Panc1 (cell line): ENCODE measurements around the gene HSD17B14. TPM values are rescaled to one million over a fixed set of nuclear protein-coding genes. Genes with fewer than 3 reads are reported as not detected.

Experiments used
- ATAC-seq: fragments of 200-7000 bp; cut with Tn5 transposase; 2 replicates; pipeline ENCODE4 v1.9.1; 2020; ENCODE audit warnings: mild to moderate bottlenecking, moderate library complexity
- BruUV-seq: library from RNA; stranded (reverse); fragments of 400-500 nt; replicated peaks from 2 replicates; lab custom pipeline; 2021; lab: Mats Ljungman, UMichigan
- CTCF ChIA-PET: fragments of 300-600 bp; sonication (Branson Sonifier 250); formaldehyde crosslinking; loops from one replicate; lab custom pipeline; 2022; ENCODE audit warnings: antibody characterized with exemption; lab: Charles Lee
- POLR2A ChIA-PET: fragments of 300-600 bp; sonication (Branson Sonifier 250); formaldehyde crosslinking; loops from one replicate; lab custom pipeline; 2022; ENCODE audit warnings: antibody characterized with exemption; lab: Charles Lee
- DNase-seq: peaks from one replicate; pipeline ENCODE4 v3.0.0-alpha.2; 2010; ENCODE audit warnings: low read depth, low spot score
- H3K27ac ChIP-seq: 2 replicates; pipeline ENCODE4 v1.5.1; 2011; ENCODE audit warnings: mild to moderate bottlenecking, low read length, inconsistent platforms
- H3K27me3 ChIP-seq: fragments of 200-500 bp; sonication (Bioruptor generic); 2 replicates; pipeline ENCODE4 v1.6.0; 2014; ENCODE audit warnings: low read length, inconsistent platforms; ENCODE audit not compliant: control insufficient read depth, insufficient read depth
- H3K36me3 ChIP-seq: fragments of 200-500 bp; sonication (Bioruptor generic); 2 replicates; pipeline ENCODE4 v1.5.1; 2014; ENCODE audit warnings: inconsistent platforms, mild to moderate bottlenecking, low read length, moderate library complexity; ENCODE audit not compliant: control insufficient read depth, insufficient read depth
- H3K4me1 ChIP-seq: 2 replicates; pipeline ENCODE4 v1.5.1; 2011; ENCODE audit warnings: inconsistent platforms, mild to moderate bottlenecking, low read length, moderate library complexity; ENCODE audit not compliant: control insufficient read depth, insufficient read depth
- H3K4me3 ChIP-seq, 2 experiments: 2 replicates each; pipeline ENCODE4 v1.5.1; 2011 to 2012; ENCODE audit warnings: low read depth in 2 of 2, low read length in 2 of 2, mild to moderate bottlenecking in 2 of 2, inconsistent platforms in 1 of 2, moderate library complexity in 1 of 2
- H3K9me3 ChIP-seq: fragments of 200-500 bp; sonication (Bioruptor generic); 2 replicates; pipeline ENCODE4 v1.5.1; 2014; ENCODE audit warnings: low read depth, mild to moderate bottlenecking, inconsistent platforms, low read length, moderate library complexity; ENCODE audit not compliant: control insufficient read depth, insufficient read depth
- POLR2AphosphoS5 ChIP-seq: IDR thresholded peaks from 2 replicates; pipeline ENCODE4 v1.6.1; 2012; ENCODE audit warnings: mild to moderate bottlenecking, low read depth, low read length, moderate library complexity
- SIN3A ChIP-seq: IDR thresholded peaks from 2 replicates; pipeline ENCODE4 v1.6.1; 2012; ENCODE audit warnings: low read depth, mild to moderate bottlenecking, low read length, moderate library complexity, borderline replicate concordance; ENCODE audit not compliant: insufficient read depth
- TCF7L2 ChIP-seq: IDR thresholded peaks from 2 replicates; pipeline ENCODE4 v1.6.1; 2011; ENCODE audit warnings: mild to moderate bottlenecking, low read depth, low read length, inconsistent platforms
- in situ Hi-C: cut with HindIII; loops from 2 replicates; pipeline ENCODE4 v1.10.0; 2016; ENCODE audit warnings: low sequenced_read_pairs, low pct_unique_long_range_greater_than_20kb
- intact Hi-C: fragments of 100-400 bp; cut with micrococcal nuclease; formaldehyde crosslinking; loops from one replicate; pipeline ENCODE4 v1.10.0; 2022; ENCODE audit not compliant: unreplicated experiment
- total RNA-seq: library from RNA; stranded (reverse); gene quantifications from one replicate; pipeline ENCODE4 v1.2.1, GENCODE V29; 2021; ENCODE audit not compliant: unreplicated experiment
- TF ChIP-seq, protein P1 (sequence below), 2 experiments: IDR thresholded peaks; 2 replicates each; pipeline ENCODE4 v1.6.1; 2011 to 2012; ENCODE audit warnings: low read depth in 2 of 2, control low read depth in 1 of 2, low read length in 1 of 2, mild to moderate bottlenecking in 1 of 2, moderate library complexity in 1 of 2; ENCODE audit not compliant: insufficient read depth in 1 of 2
- TF ChIP-seq, protein P2 (sequence below): fragments of 450-650 bp; IDR thresholded peaks from 2 replicates; pipeline ENCODE4 v1.5.1; 2017; ENCODE audit warnings: mild to moderate bottlenecking

HSD17B14 gene
- total RNA-seq, 1 experiment from 2014 or later = 20.8 TPM

DNA sequence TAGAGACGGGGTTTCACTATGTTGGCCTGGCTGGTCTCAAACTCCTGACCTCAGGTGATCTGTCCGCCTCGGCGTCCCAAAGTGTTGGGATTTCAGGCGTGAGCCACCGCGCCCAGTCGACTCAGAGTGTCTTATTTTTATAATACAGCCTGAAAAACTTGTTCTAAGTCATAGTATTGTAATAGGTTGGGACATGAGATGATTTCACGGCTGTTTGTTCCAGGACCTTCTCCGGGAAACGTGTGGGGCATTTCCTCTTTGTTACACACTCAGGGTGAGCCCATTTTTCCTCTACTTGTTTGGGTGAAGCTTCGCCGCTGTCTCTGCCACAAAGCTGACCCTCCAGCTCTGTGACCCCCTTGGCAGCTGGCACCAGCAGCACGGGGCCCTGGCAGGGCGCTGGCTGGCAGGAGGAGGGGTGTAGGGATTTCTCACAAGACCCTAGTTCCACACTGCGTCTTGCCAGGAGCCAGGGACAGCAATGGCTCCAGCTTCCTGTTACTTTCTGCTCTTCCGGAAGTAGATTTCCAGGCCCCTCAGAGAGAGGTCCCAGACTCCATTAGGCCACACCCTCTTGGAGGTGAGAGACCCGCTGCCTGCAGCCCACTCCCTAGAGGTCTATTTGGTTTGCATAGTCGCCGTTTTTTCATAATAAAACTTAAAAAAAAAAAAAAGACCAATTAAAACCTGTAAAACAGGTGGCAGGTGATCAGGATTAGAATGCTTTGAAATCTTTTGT, 65.4 kb downstream of the HSD17B14 start:
- TF ChIP-seq POLR2AphosphoS5 = no peak
- TF ChIP-seq, protein P1, sequence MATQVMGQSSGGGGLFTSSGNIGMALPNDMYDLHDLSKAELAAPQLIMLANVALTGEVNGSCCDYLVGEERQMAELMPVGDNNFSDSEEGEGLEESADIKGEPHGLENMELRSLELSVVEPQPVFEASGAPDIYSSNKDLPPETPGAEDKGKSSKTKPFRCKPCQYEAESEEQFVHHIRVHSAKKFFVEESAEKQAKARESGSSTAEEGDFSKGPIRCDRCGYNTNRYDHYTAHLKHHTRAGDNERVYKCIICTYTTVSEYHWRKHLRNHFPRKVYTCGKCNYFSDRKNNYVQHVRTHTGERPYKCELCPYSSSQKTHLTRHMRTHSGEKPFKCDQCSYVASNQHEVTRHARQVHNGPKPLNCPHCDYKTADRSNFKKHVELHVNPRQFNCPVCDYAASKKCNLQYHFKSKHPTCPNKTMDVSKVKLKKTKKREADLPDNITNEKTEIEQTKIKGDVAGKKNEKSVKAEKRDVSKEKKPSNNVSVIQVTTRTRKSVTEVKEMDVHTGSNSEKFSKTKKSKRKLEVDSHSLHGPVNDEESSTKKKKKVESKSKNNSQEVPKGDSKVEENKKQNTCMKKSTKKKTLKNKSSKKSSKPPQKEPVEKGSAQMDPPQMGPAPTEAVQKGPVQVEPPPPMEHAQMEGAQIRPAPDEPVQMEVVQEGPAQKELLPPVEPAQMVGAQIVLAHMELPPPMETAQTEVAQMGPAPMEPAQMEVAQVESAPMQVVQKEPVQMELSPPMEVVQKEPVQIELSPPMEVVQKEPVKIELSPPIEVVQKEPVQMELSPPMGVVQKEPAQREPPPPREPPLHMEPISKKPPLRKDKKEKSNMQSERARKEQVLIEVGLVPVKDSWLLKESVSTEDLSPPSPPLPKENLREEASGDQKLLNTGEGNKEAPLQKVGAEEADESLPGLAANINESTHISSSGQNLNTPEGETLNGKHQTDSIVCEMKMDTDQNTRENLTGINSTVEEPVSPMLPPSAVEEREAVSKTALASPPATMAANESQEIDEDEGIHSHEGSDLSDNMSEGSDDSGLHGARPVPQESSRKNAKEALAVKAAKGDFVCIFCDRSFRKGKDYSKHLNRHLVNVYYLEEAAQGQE (IDR thresholded peaks at IDR 0.05; ENCODE audit: insufficient read depth in 1 of 2, low read depth in 2 of 2, low read length in 1 of 2) = no peak
- no peak for TF ChIP-seq TCF7L2
- TF ChIP-seq, protein P2, sequence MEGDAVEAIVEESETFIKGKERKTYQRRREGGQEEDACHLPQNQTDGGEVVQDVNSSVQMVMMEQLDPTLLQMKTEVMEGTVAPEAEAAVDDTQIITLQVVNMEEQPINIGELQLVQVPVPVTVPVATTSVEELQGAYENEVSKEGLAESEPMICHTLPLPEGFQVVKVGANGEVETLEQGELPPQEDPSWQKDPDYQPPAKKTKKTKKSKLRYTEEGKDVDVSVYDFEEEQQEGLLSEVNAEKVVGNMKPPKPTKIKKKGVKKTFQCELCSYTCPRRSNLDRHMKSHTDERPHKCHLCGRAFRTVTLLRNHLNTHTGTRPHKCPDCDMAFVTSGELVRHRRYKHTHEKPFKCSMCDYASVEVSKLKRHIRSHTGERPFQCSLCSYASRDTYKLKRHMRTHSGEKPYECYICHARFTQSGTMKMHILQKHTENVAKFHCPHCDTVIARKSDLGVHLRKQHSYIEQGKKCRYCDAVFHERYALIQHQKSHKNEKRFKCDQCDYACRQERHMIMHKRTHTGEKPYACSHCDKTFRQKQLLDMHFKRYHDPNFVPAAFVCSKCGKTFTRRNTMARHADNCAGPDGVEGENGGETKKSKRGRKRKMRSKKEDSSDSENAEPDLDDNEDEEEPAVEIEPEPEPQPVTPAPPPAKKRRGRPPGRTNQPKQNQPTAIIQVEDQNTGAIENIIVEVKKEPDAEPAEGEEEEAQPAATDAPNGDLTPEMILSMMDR = no peak
- no peak for TF ChIP-seq SIN3A
- DNase-seq = no peak
- ChIA-PET POLR2A (interaction anchor here (0.7 kb wide), 1 partner anchor 56 kb away, joined by 3 read pairs; no protein-coding TSS in a partner anchor), CTCF (no interaction called here)
- no peaks in the 10 kb centered on the region for H3K4me1 ChIP-seq
- no peak overlapping the region for H3K27ac ChIP-seq
- intact Hi-C loops = no loop called here
- H3K9me3 ChIP-seq = no peaks in the 10 kb centered on the region
- no peaks in the 10 kb centered on the region for H3K27me3 ChIP-seq
- BruUV-seq = no TSS peak
- no peaks in the 10 kb centered on the region for H3K36me3 ChIP-seq
- in situ Hi-C loops = no loop called here
- H3K4me3 ChIP-seq = no peak overlapping the region
- ATAC-seq = no peak

DNA sequence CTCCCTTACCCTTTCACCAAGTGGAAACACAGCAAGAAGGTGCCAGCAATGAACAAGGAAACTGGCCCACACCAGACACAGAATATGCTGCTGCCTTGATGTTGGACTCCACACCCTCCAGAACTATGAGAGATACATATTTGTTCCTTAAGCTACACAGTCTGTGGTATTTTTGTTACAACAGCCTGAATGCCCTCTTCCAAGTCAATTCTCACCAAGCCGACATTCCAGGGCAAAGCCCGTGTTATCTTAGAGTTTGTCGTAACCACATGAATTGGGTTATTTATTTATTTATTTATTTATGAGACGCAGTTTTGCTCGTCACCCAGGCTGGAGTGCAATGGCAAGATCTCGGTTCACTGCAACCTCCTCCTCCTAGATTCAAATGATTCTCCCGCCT, 66.0 kb downstream of the HSD17B14 start:
- TF ChIP-seq, protein P1 (IDR thresholded peaks at IDR 0.05; ENCODE audit: insufficient read depth in 1 of 2, low read depth in 2 of 2, low read length in 1 of 2) = no peak
- ATAC-seq = no peak
- H3K4me3 ChIP-seq = no peak overlapping the region

More for the DNA sequence above, 66.0 kb downstream of the HSD17B14 start:
- DNase-seq = no peak
- no peaks in the 10 kb centered on the region for H3K27me3 ChIP-seq
- in situ Hi-C loops (no loop called here), intact Hi-C loops (no loop called here)
- no peaks in the 10 kb centered on the region for H3K4me1 ChIP-seq
- ChIA-PET CTCF (no interaction called here), POLR2A (interaction anchor here (0.7 kb wide), 1 partner anchor 55 kb away, joined by 3 read pairs; no protein-coding TSS in a partner anchor)
- no peaks in the 10 kb centered on the region for H3K9me3 ChIP-seq
- H3K27ac ChIP-seq = no peak overlapping the region
- H3K36me3 ChIP-seq = no peaks in the 10 kb centered on the region
- no TSS peak for BruUV-seq
